Measurements from ENCODE around the gene LEMD3. TPM values are rescaled to one million over a fixed set of nuclear protein-coding genes. Genes with fewer than 3 reads are reported as not detected.
A peak's percentile ranks its signal among the peaks of the same experiment; 100 is the strongest.

LEMD3 gene
- total RNA-seq, 1 donor from 2014 or later = 13.5 TPM

DNA sequence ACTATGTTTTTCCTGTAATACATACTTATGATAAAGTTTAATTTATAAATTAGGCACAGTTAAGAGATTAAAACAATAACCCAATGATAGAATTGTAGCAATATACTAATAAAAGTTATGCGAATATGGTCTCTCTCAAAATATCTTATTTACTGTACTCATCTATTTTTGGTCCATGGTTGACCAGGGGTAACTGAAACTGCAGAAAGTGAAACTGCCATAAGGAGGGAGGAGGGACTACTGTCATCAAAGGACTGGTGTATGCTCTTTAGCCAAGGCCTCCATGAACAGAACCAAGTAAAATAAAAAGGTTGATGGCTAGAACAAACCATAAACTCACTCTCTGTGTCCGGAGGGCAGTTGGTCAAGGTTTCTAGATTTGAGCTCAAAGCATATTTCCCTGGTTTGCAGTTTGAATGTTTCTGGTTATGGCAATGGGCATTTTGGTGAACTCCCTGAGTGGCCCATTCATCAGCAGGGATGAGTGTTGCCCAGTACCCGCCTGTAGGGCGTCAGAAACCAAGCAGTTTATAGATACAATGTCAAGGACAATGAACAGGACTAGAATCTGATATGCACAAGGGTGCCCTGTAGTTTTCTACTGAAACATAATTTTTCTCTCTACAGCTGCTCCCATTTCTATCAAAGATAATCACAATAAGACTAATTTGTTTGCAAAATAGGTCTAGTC is 19.8 kb downstream of the LEMD3 start:
- Histone ChIP-seq H3K27ac (replicated peaks) (no peak overlapping the region), H3K4me3 (no peak overlapping the region), H3K4me1 (peaks cover 69% of the 10 kb centered on the region), H3K9me3 (replicated peaks) (no peaks in the 10 kb centered on the region), H3K36me3 (no peaks in the 10 kb centered on the region), H3K27me3 (ENCODE audit: low read depth) (no peaks in the 10 kb centered on the region)
- intact Hi-C loops (cut with micrococcal nuclease) = no loop called here
- TF ChIP-seq, protein P1, sequence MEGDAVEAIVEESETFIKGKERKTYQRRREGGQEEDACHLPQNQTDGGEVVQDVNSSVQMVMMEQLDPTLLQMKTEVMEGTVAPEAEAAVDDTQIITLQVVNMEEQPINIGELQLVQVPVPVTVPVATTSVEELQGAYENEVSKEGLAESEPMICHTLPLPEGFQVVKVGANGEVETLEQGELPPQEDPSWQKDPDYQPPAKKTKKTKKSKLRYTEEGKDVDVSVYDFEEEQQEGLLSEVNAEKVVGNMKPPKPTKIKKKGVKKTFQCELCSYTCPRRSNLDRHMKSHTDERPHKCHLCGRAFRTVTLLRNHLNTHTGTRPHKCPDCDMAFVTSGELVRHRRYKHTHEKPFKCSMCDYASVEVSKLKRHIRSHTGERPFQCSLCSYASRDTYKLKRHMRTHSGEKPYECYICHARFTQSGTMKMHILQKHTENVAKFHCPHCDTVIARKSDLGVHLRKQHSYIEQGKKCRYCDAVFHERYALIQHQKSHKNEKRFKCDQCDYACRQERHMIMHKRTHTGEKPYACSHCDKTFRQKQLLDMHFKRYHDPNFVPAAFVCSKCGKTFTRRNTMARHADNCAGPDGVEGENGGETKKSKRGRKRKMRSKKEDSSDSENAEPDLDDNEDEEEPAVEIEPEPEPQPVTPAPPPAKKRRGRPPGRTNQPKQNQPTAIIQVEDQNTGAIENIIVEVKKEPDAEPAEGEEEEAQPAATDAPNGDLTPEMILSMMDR (IDR thresholded peaks at IDR 0.05; ENCODE audit: borderline replicate concordance) = no peak
- DNase-seq = no peak

GRCh38 chr12:65192963-65193516 is 23.7 kb downstream of the LEMD3 start:
- Histone ChIP-seq H3K27ac (replicated peaks) (no peak overlapping the region), H3K9me3 (replicated peaks) (peaks cover 11% of the 10 kb centered on the region), H3K27me3 (ENCODE audit: low read depth) (no peaks in the 10 kb centered on the region), H3K4me1 (peaks cover 56% of the 10 kb centered on the region), H3K4me3 (no peak overlapping the region), H3K36me3 (peaks cover 5% of the 10 kb centered on the region)
- TF ChIP-seq, protein P1 (IDR thresholded peaks at IDR 0.05; ENCODE audit: borderline replicate concordance) = no peak
- intact Hi-C loops (cut with micrococcal nuclease) = no loop called here
- DNase-seq = no peak

DNA sequence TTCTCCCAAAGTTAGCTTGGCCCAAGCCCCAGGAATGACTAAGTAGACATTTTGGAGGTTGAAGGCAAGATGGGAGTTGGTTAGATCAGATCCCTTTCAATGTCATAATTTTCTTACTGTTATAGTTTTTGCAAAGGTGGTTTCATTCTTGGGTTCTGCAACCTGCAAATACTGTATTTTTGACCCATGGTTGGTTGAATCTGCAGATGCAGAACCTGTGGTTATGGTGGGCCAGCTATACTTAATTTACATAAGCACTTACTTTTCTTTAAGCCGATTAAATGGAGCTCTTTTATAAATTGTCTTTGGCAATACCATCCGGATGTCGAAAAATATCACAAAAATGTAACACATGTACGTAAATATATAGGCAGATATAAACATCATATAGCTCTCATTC is 25.6 kb downstream of the LEMD3 start:
- intact Hi-C loops (cut with micrococcal nuclease) = no loop called here
- no peak for DNase-seq
- no peak overlapping the region for H3K4me3 ChIP-seq
- H3K9me3 ChIP-seq (replicated peaks) = peaks cover 11% of the 10 kb centered on the region
- TF ChIP-seq, protein P1 (IDR thresholded peaks at IDR 0.05; ENCODE audit: borderline replicate concordance) = no peak
- peak overlapping the region; percentile 77 for H3K27ac ChIP-seq (replicated peaks)
- peaks cover 5% of the 10 kb centered on the region for H3K36me3 ChIP-seq
- H3K4me1 ChIP-seq = peaks cover 42% of the 10 kb centered on the region
- H3K27me3 ChIP-seq (ENCODE audit: low read depth) = no peaks in the 10 kb centered on the region

GRCh38 chr12:65195387-65196055 is 26.1 kb downstream of the LEMD3 start:
- H3K4me1 ChIP-seq = peaks cover 42% of the 10 kb centered on the region

GRCh38 chr12:65196762-65197567 is 27.6 kb downstream of the LEMD3 start:
- Histone ChIP-seq H3K27ac (replicated peaks) (no peak overlapping the region), H3K27me3 (ENCODE audit: low read depth) (no peaks in the 10 kb centered on the region), H3K36me3 (peaks cover 5% of the 10 kb centered on the region), H3K4me1 (peaks cover 48% of the 10 kb centered on the region), H3K9me3 (replicated peaks) (peaks cover 11% of the 10 kb centered on the region), H3K4me3 (no peak overlapping the region)
- TF ChIP-seq, protein P1 (IDR thresholded peaks at IDR 0.05; ENCODE audit: borderline replicate concordance) = no peak
- no peak for DNase-seq
- intact Hi-C loops (cut with micrococcal nuclease) = no loop called here

More at GRCh38 chr12:65195387-65196055, 26.1 kb downstream of the LEMD3 start:
- peaks cover 11% of the 10 kb centered on the region for H3K9me3 ChIP-seq (replicated peaks)
- TF ChIP-seq, protein P1 (IDR thresholded peaks at IDR 0.05; ENCODE audit: borderline replicate concordance) = no peak
- H3K36me3 ChIP-seq = peaks cover 5% of the 10 kb centered on the region
- H3K27me3 ChIP-seq (ENCODE audit: low read depth) = no peaks in the 10 kb centered on the region
- intact Hi-C loops (cut with micrococcal nuclease) = no loop called here
- peak overlapping the region; percentile 77 for H3K27ac ChIP-seq (replicated peaks)
- DNase-seq = no peak
- H3K4me3 ChIP-seq = peak overlapping the region; percentile 17

Measured in left ventricle myocardium inferior (tissue), 1 donor.